IMR-90 (cell line): ENCODE data around the gene COX7A1. TPM values are rescaled to one million over a fixed set of nuclear protein-coding genes. Genes with fewer than 3 reads are reported as not detected.

Experiments used
- ATAC-seq: fragments of 200-7000 bp; cut with Tn5 transposase; 2 replicates; pipeline ENCODE4 v1.9.1; 2020; ENCODE audit warnings: low read depth, mild to moderate bottlenecking, moderate library complexity
- BruUV-seq: library from RNA; stranded (reverse); fragments of 400-500 nt; replicated peaks from 2 replicates; lab custom pipeline; 2021; lab: Mats Ljungman, UMichigan
- CTCF ChIA-PET: fragments of 300-600 bp; formaldehyde crosslinking; extraction: SDS; loops from one replicate; lab custom pipeline; 2021; ENCODE audit warnings: antibody characterized with exemption; lab: Yijun Ruan, JAX
- POLR2A ChIA-PET: fragments of 300-600 bp; sonication (Branson Sonifier 250); formaldehyde crosslinking; loops from one replicate; lab custom pipeline; 2022; ENCODE audit warnings: antibody characterized with exemption; ENCODE audit not compliant: unreplicated experiment; lab: Charles Lee
- DNase-seq: peaks from one replicate; pipeline ENCODE4 v3.0.0; 2013
- H2AFZ ChIP-seq: replicated peaks from 2 replicates; pipeline ENCODE3; 2013; ENCODE audit warnings: low read length, mild to moderate bottlenecking; ENCODE audit not compliant: poor library complexity
- H2AK5ac ChIP-seq: 2 replicates; pipeline ENCODE4 v1.6.1; 2013; ENCODE audit warnings: low read depth, low read length, inconsistent platforms
- H2AK9ac ChIP-seq: replicated peaks from 2 replicates; pipeline ENCODE3; 2013; ENCODE audit warnings: mild to moderate bottlenecking, low read depth, low read length, moderate library complexity; ENCODE audit not compliant: poor library complexity
- H2BK120ac ChIP-seq: 2 replicates; pipeline ENCODE4 v1.6.1; 2013; ENCODE audit warnings: low read depth, low read length, inconsistent platforms
- H2BK15ac ChIP-seq: 3 replicates; pipeline ENCODE4 v1.6.1; 2013; ENCODE audit warnings: low read depth, low read length, inconsistent platforms
- H2BK20ac ChIP-seq: 2 replicates; pipeline ENCODE4 v1.6.1; 2013; ENCODE audit warnings: low read depth, mild to moderate bottlenecking, inconsistent platforms, low read length, moderate library complexity
- H2BK5ac ChIP-seq: 2 replicates; pipeline ENCODE4 v1.6.1; 2013; ENCODE audit warnings: mild to moderate bottlenecking, low read depth, low read length, inconsistent platforms; ENCODE audit not compliant: poor library complexity, severe bottlenecking
- H3K14ac ChIP-seq: replicated peaks from 2 replicates; pipeline ENCODE4 v1.6.1; 2013; ENCODE audit warnings: low read depth, low read length, inconsistent platforms
- H3K18ac ChIP-seq: 2 replicates; pipeline ENCODE4 v1.6.1; 2013; ENCODE audit warnings: low read depth, low read length, control low read depth
- H3K23ac ChIP-seq: 2 replicates; pipeline ENCODE4 v1.6.1; 2013; ENCODE audit warnings: low read depth, low read length, inconsistent platforms
- H3K27ac ChIP-seq: 2 replicates; pipeline ENCODE4 v1.5.1; 2013; ENCODE audit warnings: mild to moderate bottlenecking, control low read depth, low read length; ENCODE audit not compliant: insufficient read depth
- H3K27me3 ChIP-seq: 2 replicates; pipeline ENCODE4 v1.6.1; 2013; ENCODE audit warnings: low read length; ENCODE audit not compliant: control insufficient read depth, insufficient read depth
- H3K36me3 ChIP-seq: 2 replicates; pipeline ENCODE4 v1.6.1; 2013; ENCODE audit warnings: low read length, mixed read lengths; ENCODE audit not compliant: control insufficient read depth, insufficient read depth
- H3K4ac ChIP-seq: 2 replicates; pipeline ENCODE4 v1.6.1; 2013; ENCODE audit warnings: low read depth, low read length, inconsistent platforms
- H3K4me1 ChIP-seq: 2 replicates; pipeline ENCODE4 v1.6.1; 2013; ENCODE audit warnings: low read length, mixed read lengths; ENCODE audit not compliant: control insufficient read depth, insufficient read depth
- H3K4me2 ChIP-seq: 2 replicates; pipeline ENCODE4 v1.6.1; 2013; ENCODE audit warnings: low read depth, mild to moderate bottlenecking, control low read depth, low read length, moderate library complexity
- H3K4me3 ChIP-seq: 2 replicates; pipeline ENCODE4 v1.5.1; 2013; ENCODE audit warnings: low read depth, mild to moderate bottlenecking, control low read depth, low read length, moderate library complexity; ENCODE audit not compliant: insufficient read depth
- H3K56ac ChIP-seq: 2 replicates; pipeline ENCODE4 v1.6.1; 2013; ENCODE audit warnings: low read length, inconsistent platforms; ENCODE audit not compliant: insufficient read depth; ENCODE audit errors: extremely low read depth
- H3K79me1 ChIP-seq, 2 experiments: 2 replicates each; pipeline ENCODE4 v1.6.1; 2013; ENCODE audit warnings: low read length in 2 of 2, inconsistent platforms in 1 of 2, low read depth in 1 of 2
- H3K9ac ChIP-seq: 2 replicates; pipeline ENCODE4 v1.6.1; 2013; ENCODE audit warnings: low read depth, low read length, control low read depth
- H3K9me1 ChIP-seq: 2 replicates; pipeline ENCODE4 v1.6.1; 2013; ENCODE audit warnings: low read length, inconsistent platforms; ENCODE audit not compliant: insufficient read depth
- H3K9me3 ChIP-seq: 2 replicates; pipeline ENCODE4 v1.6.1; 2013; ENCODE audit warnings: low read length; ENCODE audit not compliant: control insufficient read depth, insufficient read depth
- H4K20me1 ChIP-seq: 2 replicates; pipeline ENCODE4 v1.6.1; 2013; ENCODE audit warnings: low read length, inconsistent platforms; ENCODE audit not compliant: insufficient read depth
- H4K5ac ChIP-seq: 2 replicates; pipeline ENCODE4 v1.6.1; 2013; ENCODE audit warnings: mild to moderate bottlenecking, low read depth, low read length, control low read depth
- H4K8ac ChIP-seq, 2 experiments: 2 replicates each; pipeline ENCODE4 v1.6.1; 2013; ENCODE audit warnings: low read depth in 2 of 2, low read length in 2 of 2, control low read depth in 1 of 2, inconsistent platforms in 1 of 2
- H4K91ac ChIP-seq: 2 replicates; pipeline ENCODE4 v1.6.1; 2013; ENCODE audit warnings: low read depth, low read length, inconsistent platforms; ENCODE audit not compliant: insufficient read depth
- MAFK ChIP-seq: IDR thresholded peaks from 2 replicates; pipeline ENCODE4 v1.6.1; 2012; ENCODE audit warnings: low read depth, low read length, improper control_type of control experiment
- MAZ ChIP-seq: IDR thresholded peaks from 2 replicates; pipeline ENCODE4 v1.6.1; 2012; ENCODE audit warnings: low read depth, mild to moderate bottlenecking, low read length, improper control_type of control experiment, moderate library complexity, borderline replicate concordance
- POLR2A ChIP-seq: IDR thresholded peaks from 2 replicates; pipeline ENCODE4 v1.6.1; 2012; ENCODE audit warnings: mild to moderate bottlenecking, low read depth, low read length
- WGBS, 2 experiments: methylation state at CpG; one replicate each; pipeline versions ENCODE4 v1.1.5 to v1.1.7; 2013; ENCODE audit warnings: missing lambda C conversion rate in 2 of 2; ENCODE audit not compliant: insufficient read length in 1 of 2; ENCODE audit errors: extremely low coverage in 2 of 2; 5-methylcytosine and 5-hydroxymethylcytosine counted together
- dilution Hi-C: fragments of 300-500 bp; cut with HindIII; formaldehyde crosslinking; loops from one replicate; pipeline ENCODE4 v1.14.3; 2018; ENCODE audit warnings: low sequenced_read_pairs; ENCODE audit not compliant: unreplicated experiment
- in situ Hi-C: fragments of 300-500 bp; cut with MboI; formaldehyde crosslinking; loops from 3 replicates; pipeline ENCODE4 v1.14.3; 2019; ENCODE audit warnings: low sequenced_read_pairs, inconsistent platforms, mixed read lengths
- intact Hi-C: fragments of 100-400 bp; cut with micrococcal nuclease; formaldehyde crosslinking; loops from 2 replicates; pipeline ENCODE4 v1.10.0; 2022
- polyA plus RNA-seq, 3 experiments: library from polyadenylated mRNA; depleted of rRNA; stranded (reverse); fragments of >200 nt; gene quantifications; 2 replicates each; pipeline ENCODE4 v1.2.3, GENCODE V29; 2012; ENCODE audit warnings: low replicate concordance in 1 of 3
- total RNA-seq: library from RNA; depleted of rRNA; stranded (reverse); fragments of >200 nt; gene quantifications from 2 replicates; pipeline ENCODE4 v1.2.3, GENCODE V29; 2012
- TF ChIP-seq, protein P1 (sequence below): fragments of 150-350 bp; IDR thresholded peaks from 2 replicates; pipeline ENCODE4 v1.6.1; 2016; ENCODE audit warnings: low read depth, mild to moderate bottlenecking, low read length, moderate library complexity, borderline replicate concordance

COX7A1 gene
- total and polyA plus RNA-seq, 2 of the 4 experiments (the other 2 are of a cell fraction), result 0.54 to 6.9 TPM

DNA sequence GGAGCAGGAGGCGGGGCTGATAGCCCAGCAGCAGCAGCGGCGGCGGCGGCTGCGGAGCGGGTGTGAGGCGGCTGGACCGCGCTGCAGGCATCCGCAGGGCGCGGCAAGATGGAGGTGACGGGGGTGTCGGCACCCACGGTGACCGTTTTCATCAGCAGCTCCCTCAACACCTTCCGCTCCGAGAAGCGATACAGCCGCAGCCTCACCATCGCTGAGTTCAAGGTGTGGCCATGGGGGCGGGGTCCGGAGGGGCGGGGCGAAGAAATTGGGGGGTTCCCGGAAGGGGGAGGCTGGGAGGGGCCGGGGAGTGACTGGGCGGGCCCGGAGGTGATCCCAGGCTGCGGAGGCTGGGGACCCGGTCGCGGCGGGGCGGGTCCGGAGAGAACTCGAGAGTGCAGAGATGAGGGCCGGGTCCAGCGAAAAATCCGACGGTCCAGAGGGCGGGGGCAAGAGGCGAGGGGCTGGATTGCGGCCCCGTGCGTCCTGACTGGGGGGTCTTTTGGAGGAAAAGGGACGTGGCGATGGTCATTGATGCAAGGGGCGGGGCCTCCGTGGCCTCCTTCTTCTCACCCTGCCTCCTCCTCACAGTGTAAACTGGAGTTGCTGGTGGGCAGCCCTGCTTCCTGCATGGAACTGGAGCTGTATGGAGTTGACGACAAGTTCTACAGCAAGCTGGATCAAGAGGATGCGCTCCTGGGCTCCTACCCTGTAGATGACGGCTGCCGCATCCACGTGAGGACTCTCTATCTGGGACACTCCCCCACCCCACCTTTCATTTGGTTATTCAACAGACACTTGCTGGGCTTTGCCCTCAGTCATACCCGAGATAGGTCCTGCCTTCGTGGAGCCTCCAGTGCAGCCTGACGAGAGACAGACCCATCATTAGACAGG lies 36.5 kb downstream of the COX7A1 start, which contains the start of gene TBCB:
TBCB (plus strand) TSS at position 16 of the 891 bp plus-strand sequence; CDS start at position 109, 93 bp downstream.
- Histone ChIP-seq H2BK20ac (peak within 1 kb of the TSS; percentile 40), H3K9ac (peak within 1 kb of the TSS; percentile 83), H3K4me2 (peak within 1 kb of the TSS; percentile 94), H2BK120ac (peak within 1 kb of the TSS; percentile 79), H3K9me3 (no peaks in the 10 kb centered on the region), H2BK15ac (peak within 1 kb of the TSS; percentile 76; the same call in 2 of the 3 replicates), H2AK5ac (peak within 1 kb of the TSS; percentile 99), H2AFZ (peak within 1 kb of the TSS; percentile 100), H4K5ac (peak within 1 kb of the TSS; percentile 65), H3K27me3 (no peaks in the 10 kb centered on the region), H3K14ac (peak within 1 kb of the TSS; percentile 88), H3K23ac (peak within 1 kb of the TSS; percentile 90), H4K91ac (peak within 1 kb of the TSS; percentile 84), H3K4me3 (peak within 1 kb of the TSS; percentile 63), H3K56ac (peak within 1 kb of the TSS; percentile 82), H3K9me1 (0 out of 2 replicates have a peak, but pooled peaks cover 6% of the 10 kb centered on the region), H2AK9ac (peak within 1 kb of the TSS; percentile 99), H3K27ac (peak within 1 kb of the TSS; percentile 71), H2BK5ac (peak within 1 kb of the TSS; percentile 83), H3K4me1 (peaks cover 7% of the 10 kb centered on the region), H4K8ac (peak within 1 kb of the TSS; percentile 48 to 97), H3K79me1 (peaks cover 27 to 66% of the 10 kb centered on the region in 2 experiments), H3K4ac (peak within 1 kb of the TSS; percentile 96), H3K36me3 (peaks cover 28% of the 10 kb centered on the region), H4K20me1 (peaks cover 16% of the 10 kb centered on the region), H3K18ac (peak within 1 kb of the TSS; percentile 35)
- dilution Hi-C loops, result no loop called here
- CTCF ChIA-PET, result interaction anchor here (2.3 to 3.5 kb wide), 2 partner anchors 12 to 54 kb away, joined by 6 to 14 read pairs; no protein-coding TSS in a partner anchor
- in situ Hi-C loops, result no loop called here
- ATAC-seq (peak; percentile 65), DNase-seq (peak; percentile 28)
- intact Hi-C loops, result loop anchor here (2.0 kb wide), 2 partner anchors 25 to 55 kb away; partner anchors contain the start of gene CAPNS1
- no TSS peak for BruUV-seq
- TF ChIP-seq MAZ (peak; percentile 69; the same call in 1 of the 2 replicates), POLR2A (peak; percentile 69), MAFK (no peak)
- TF ChIP-seq, protein P1, sequence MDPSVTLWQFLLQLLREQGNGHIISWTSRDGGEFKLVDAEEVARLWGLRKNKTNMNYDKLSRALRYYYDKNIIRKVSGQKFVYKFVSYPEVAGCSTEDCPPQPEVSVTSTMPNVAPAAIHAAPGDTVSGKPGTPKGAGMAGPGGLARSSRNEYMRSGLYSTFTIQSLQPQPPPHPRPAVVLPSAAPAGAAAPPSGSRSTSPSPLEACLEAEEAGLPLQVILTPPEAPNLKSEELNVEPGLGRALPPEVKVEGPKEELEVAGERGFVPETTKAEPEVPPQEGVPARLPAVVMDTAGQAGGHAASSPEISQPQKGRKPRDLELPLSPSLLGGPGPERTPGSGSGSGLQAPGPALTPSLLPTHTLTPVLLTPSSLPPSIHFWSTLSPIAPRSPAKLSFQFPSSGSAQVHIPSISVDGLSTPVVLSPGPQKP, result no peak
- WGBS, 2 experiments, result no CpG with 5 or more reads among the region's 59 CpGs
- POLR2A ChIA-PET, result no interaction called here
